ENCODE data around the gene PSTK. TPM values are rescaled to one million over a fixed set of nuclear protein-coding genes. Genes with fewer than 3 reads are reported as not detected.

PSTK gene
- 5.1 TPM for total RNA-seq

- peak; percentile 90 for DNase-seq (ENCODE audit: low spot score)
Measured at GRCh38 chr10:122980209-122981065, at the start of gene PSTK. Gene PSTK (plus strand): TSS chr10:122980401. CDS start chr10:122980480, 79 bp downstream.

DNA sequence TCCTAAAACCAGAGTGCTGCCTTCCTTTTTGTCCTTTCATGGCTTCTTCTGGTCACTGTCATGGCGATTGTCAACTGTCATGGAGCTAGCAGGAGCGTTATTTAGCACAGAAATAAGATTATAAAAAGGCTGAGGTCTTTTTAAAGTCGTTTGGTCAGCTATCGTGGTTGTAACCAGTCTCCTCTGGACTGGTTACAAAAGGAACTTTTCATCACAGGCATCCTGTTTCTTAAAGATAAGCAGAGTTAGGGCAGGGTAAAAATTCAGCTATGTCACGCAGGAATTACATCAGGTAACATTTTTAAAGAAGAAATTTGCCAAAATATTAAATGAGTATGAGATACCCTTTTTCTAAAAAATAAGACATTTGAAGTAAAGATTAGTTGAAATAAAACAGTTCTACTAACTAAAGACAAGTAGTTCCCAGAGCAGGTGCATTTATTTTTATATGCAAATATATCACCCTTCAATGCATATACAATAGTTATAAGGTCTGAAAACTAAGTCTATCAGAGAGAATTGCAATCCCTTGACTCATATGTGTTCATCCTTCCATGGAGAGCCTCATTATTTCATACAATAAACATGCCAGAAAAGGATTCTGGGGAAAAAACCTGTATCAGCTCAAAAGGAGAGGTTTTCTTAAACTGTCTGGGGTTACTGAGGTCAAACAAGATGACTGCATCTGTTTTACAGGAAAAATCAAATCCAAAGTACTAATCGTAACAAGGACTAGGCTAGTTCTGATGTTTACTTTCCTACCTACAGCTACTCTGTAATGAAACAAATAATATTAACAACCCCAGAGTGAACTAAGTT lies 48.9 kb upstream of the PSTK start:
- DNase-seq (ENCODE audit: low spot score): no peak

- no peak for DNase-seq (ENCODE audit: low spot score)
Measured at GRCh38 chr10:122939133-122939855, 40.9 kb upstream of the PSTK start.

- no peak for DNase-seq (ENCODE audit: low spot score)
Measured at GRCh38 chr10:122939856-122940543, 40.2 kb upstream of the PSTK start.

GRCh38 chr10:122949296-122949695 lies 30.9 kb upstream of the PSTK start:
- DNase-seq (ENCODE audit: low spot score): no peak

GRCh38 chr10:122953902-122954730 lies 26.1 kb upstream of the PSTK start, which contains the start of gene C10orf88:
Gene C10orf88 (minus strand): TSS chr10:122954227. CDS start chr10:122954178, 49 bp downstream.
- peak; percentile 97 for DNase-seq (ENCODE audit: low spot score)

- no peak for DNase-seq (ENCODE audit: low spot score)
Measured at GRCh38 chr10:122954731-122955050, 25.5 kb upstream of the PSTK start.

DNA sequence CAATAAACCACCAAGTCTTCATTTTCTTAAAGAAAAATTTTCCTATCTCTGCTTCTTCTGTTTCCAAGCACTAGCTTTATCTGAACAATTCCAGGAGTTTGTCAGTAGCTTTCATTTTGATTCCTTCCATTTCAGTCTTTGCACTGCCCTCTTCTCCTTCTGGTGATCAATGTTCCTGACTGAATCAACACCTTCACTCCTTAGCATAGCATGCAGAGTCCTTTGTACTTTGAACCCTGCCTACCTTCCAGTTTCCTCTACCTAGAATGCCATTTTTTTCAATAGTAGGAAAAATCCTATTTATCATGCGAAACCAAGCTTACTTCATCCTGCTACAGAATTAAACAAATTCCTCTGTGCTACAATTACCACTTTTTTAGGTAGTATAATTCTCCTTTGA lies 24.3 kb upstream of the PSTK start:
- DNase-seq (ENCODE audit: low spot score): no peak

- DNase-seq (ENCODE audit: low spot score): no peak
Measured at GRCh38 chr10:122957474-122957873, 22.7 kb upstream of the PSTK start.

DNA sequence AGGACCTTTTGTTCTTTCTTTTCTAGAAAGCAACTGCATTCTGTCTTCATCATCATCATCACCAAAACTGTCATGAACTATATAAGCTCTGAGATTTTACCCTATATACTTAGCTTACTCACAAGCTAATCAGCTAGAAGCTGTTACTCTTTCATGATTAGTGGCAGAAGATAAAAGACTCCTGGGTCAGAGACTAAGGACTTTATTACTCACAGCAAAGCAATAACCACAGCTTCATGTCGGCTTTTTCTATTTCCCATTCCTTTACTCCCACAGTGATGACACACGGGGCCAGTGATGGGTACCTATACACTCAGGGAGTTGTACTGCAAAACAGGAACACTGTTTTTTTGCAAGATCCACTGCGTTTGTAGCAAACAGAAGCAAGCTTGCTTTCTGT lies 17.8 kb upstream of the PSTK start:
- no peak for DNase-seq (ENCODE audit: low spot score)

DNA sequence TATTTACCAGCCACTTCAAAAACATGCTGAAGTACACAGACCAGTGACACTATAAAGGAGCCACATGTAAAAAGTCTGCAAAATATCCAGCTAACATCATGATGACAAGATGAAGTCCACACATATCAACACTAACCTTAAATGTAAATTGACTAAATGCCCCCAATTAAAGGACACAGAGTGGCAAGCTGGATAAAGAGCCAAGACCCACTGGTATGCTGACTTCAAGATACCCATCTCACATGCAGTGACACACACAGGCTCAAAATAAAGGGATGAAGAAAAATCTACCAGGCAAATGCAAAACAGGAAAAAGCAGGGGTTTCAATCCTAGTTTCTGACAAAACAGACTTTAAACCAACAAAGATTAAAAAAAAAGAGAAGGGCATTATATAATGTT lies 13.3 kb upstream of the PSTK start:
- DNase-seq (ENCODE audit: low spot score): no peak

DNA sequence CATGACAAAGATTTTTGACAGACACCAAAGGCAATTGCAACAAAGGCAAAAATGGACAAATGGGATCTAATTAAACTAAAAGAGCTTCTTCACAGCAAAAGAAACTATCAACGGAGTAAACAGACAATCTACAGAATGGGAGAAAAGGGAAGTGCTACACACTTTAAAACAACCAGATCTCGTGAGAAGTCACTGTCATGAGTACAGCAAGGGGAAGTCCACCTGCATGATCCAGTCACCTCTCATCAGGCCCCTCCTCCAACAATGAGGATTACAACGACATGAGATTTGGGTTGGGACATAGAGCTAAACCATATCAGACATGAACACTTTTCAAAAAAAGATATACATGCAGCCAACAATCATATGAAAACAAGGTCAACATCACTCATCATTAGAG lies 11.5 kb upstream of the PSTK start:
- DNase-seq (ENCODE audit: low spot score): no peak

GRCh38 chr10:122974023-122974422 lies 6.2 kb upstream of the PSTK start:
- no peak for DNase-seq (ENCODE audit: low spot score)

GRCh38 chr10:122974543-122975064 lies 5.6 kb upstream of the PSTK start:
- no peak for DNase-seq (ENCODE audit: low spot score)

DNA sequence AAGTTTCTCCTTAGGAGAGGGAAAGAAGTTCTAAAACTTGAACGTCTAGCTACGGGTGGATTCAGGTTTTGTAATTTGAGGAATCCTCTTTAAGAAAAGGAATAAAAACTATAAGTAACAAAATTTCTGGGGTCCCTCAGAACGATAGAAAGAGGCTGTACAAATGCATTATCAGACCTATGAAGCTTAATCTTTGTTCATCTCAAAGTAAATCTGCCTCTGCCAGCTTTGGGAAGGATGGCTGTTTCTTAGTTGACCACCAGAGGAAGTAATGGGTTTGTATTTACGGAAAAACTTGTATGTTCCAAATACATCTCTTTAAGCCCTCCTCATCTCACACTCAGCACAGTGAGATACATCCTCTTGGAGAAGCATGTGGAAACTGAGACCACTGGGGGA lies 864 bp downstream of the PSTK start:
- no peak for DNase-seq (ENCODE audit: low spot score)

DNA sequence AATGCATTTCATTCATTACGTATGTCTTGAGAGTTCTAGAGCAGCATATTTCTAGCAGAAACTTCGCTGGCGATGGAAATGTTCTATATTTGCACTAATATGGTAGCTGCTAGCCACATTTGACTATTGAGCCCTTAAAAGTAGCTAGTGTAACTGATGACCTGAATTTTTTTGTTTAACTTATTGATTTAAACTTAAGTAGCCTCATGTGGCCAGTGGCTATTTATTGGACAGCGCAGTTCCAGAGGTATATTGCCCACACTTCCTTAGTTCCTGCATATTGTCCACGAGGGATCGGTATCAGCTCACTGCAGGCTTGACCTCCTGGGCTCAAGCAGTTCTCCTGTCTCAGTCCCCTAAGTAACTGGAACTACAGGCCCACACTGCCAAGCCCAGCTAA lies 3.7 kb downstream of the PSTK start:
- no peak for DNase-seq (ENCODE audit: low spot score)

DNA sequence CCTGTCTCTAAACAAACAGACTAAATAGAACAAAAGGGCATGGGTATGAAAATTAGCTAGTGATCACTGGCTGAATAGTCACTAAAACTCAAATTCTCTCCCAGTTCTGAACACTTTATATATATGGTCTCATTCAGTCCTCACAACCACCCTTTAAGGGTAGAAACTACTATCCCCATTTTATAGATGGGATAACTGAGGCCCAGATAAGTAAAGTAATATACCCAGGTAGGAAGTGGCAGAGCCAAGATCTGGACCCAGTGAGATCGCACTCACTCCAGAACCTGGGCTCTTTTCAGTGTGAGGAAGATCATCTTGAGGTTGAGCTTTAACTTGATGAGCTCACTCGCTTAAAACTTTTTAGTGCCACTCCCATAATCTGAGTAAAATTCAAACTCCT lies 4.5 kb downstream of the PSTK start:
- DNase-seq (ENCODE audit: low spot score): no peak

DNA sequence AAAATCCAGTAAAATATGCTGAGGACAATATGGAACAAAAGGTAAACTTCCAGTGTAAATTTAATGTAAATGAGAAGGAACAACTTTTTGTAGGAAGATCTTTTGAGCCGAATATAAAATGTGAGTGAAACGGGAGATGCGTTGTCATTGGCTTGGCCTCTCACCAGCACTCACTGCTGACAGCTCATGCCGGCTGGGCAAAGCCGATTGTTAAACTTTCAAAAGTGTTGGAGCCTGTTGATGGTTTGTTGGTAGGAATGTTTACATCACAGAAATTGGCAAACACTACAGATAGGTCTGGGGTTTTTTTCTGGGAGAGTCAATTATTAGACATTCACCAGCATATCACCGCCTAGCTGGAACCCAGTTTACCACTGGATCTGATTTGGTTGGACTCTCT lies 6.1 kb downstream of the PSTK start:
- no peak for DNase-seq (ENCODE audit: low spot score)

GRCh38 chr10:122988501-122988900 lies 8.3 kb downstream of the PSTK start:
- DNase-seq (ENCODE audit: low spot score): no peak

DNA sequence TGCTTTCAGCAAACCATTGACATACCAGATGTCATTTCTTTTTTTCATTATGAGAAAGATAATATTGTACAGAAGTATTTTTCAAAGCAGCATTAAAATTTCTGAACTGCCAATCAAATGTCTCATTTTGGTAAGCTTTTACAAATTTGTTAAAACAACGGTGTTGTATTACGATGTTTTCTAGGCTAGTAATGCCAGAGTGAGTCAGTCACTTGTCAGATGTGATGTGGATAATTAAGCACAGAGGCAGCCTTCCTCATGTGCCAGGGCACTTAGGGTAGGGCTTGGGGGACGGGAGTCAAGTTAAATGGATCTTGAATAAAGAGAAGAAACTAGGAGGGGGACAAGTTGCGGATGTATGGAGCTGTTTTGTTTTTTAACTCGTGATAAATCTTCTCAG lies 10.1 kb downstream of the PSTK start:
- no peak for DNase-seq (ENCODE audit: low spot score)

All from ureter (tissue), 1 donor.